PC-3 (cell line): ENCODE results near the gene LARP4B.

Experiments
- EZH2 ChIP-seq: fragments of 300-600 bp; sonication (generic); IDR thresholded peaks from one replicate; pipeline ENCODE4 v1.6.1; 2017; ENCODE audit warnings: antibody characterized with exemption, mild to moderate bottlenecking, low read length; ENCODE audit not compliant: unreplicated experiment
- EZH2phosphoT487 ChIP-seq: fragments of 300-600 bp; sonication (generic); IDR thresholded peaks from 2 replicates; pipeline ENCODE4 v1.6.1; 2018; ENCODE audit warnings: mild to moderate bottlenecking, antibody characterized with exemption, low read length, borderline replicate concordance
- TF ChIP-seq, protein P1 (sequence below): fragments of 300-600 bp; sonication (generic); conservative IDR thresholded peaks from 2 replicates; pipeline ENCODE4 v1.5.1; 2017; ENCODE audit warnings: antibody characterized with exemption, low read depth, mild to moderate bottlenecking, low read length

DNA sequence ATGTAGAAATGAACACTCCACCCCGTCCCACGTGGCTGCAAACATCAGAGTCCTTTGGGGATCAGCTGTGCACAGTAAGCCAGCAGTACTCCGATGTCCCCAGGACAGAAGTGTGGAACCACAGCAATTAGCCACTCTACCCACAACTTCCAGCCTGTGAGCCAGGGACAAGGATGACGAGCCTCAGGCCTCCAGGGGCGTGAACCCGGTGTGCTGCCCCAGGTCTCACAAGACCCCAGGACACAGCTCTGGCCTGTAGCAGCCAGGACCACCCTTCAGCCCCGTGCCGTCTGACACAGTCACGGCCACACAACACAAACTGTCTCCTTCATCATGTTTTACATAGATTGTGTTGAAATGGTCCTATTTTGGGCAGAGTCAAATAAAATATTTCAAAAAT is 129.0 kb downstream of the LARP4B start:
- TF ChIP-seq, protein P1, sequence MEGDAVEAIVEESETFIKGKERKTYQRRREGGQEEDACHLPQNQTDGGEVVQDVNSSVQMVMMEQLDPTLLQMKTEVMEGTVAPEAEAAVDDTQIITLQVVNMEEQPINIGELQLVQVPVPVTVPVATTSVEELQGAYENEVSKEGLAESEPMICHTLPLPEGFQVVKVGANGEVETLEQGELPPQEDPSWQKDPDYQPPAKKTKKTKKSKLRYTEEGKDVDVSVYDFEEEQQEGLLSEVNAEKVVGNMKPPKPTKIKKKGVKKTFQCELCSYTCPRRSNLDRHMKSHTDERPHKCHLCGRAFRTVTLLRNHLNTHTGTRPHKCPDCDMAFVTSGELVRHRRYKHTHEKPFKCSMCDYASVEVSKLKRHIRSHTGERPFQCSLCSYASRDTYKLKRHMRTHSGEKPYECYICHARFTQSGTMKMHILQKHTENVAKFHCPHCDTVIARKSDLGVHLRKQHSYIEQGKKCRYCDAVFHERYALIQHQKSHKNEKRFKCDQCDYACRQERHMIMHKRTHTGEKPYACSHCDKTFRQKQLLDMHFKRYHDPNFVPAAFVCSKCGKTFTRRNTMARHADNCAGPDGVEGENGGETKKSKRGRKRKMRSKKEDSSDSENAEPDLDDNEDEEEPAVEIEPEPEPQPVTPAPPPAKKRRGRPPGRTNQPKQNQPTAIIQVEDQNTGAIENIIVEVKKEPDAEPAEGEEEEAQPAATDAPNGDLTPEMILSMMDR: no peak
- no peak for TF ChIP-seq EZH2
- TF ChIP-seq EZH2phosphoT487: no peak
